Adipose tissue (tissue), 3 donors: ENCODE results near the gene CLSTN2. TPM values are rescaled to one million over a fixed set of nuclear protein-coding genes. Genes with fewer than 3 reads are reported as not detected.

Experiments used
- H3K27ac ChIP-seq: one replicate; pipeline ENCODE4 v1.5.1; 2013; ENCODE audit warnings: low read depth, low read length
- WGBS, 3 donors: extraction: QIAGEN DNeasy Blood & Tissue Kit; methylation state at CpG; one replicate each; pipeline ENCODE4 v1.1.7; 2013; 5-methylcytosine and 5-hydroxymethylcytosine counted together
- polyA plus RNA-seq, 3 donors: library from polyadenylated mRNA; stranded (reverse); fragments of 200-250 nt; gene quantifications; one replicate each; pipeline ENCODE4 v1.2.3, GENCODE V29; 2013
- donor health status: healthy with polysubstance abuse.
- donor health status: Bipolar disorder and iron deficiency.
- donor health status: healthy.

CLSTN2 gene
- polyA plus RNA-seq, 3 donors = 1.3 to 11.8 (median 5.6) TPM

- 88 to 92% (median 92%) methylated on average over 5 of the region's 5 CpGs for WGBS, 3 donors
- no peak overlapping the region for H3K27ac ChIP-seq
Observed at GRCh38 chr3:140311428-140311827, 376.4 kb downstream of the CLSTN2 start.

GRCh38 chr3:140315955-140316354 lies 381.0 kb downstream of the CLSTN2 start:
- no peak overlapping the region for H3K27ac ChIP-seq

- no peak overlapping the region for H3K27ac ChIP-seq
- 10 to 45% (median 39%) methylated on average over 1 of the region's 1 CpG for WGBS, 3 donors
Observed at GRCh38 chr3:140316466-140316865, 381.5 kb downstream of the CLSTN2 start.

GRCh38 chr3:140316868-140317400 lies 381.9 kb downstream of the CLSTN2 start:
- WGBS, 3 donors = 53 to 65% (median 62%) methylated on average over 2 of the region's 2 CpGs
- H3K27ac ChIP-seq = no peak overlapping the region

- 53 to 56% (median 54%) methylated on average over 2 of the region's 2 CpGs for WGBS, 3 donors
- H3K27ac ChIP-seq = no peak overlapping the region
Observed at GRCh38 chr3:140319739-140320138, 384.8 kb downstream of the CLSTN2 start.

GRCh38 chr3:140323561-140323960 lies 388.6 kb downstream of the CLSTN2 start:
- no peak overlapping the region for H3K27ac ChIP-seq
- 89 to 95% (median 95%) methylated on average over 1 of the region's 1 CpG for WGBS, 3 donors

- 11 to 35% (median 32%) methylated on average over 2 of the region's 2 CpGs for WGBS, 3 donors
- no peak overlapping the region for H3K27ac ChIP-seq
Observed at GRCh38 chr3:140332131-140332530, 397.1 kb downstream of the CLSTN2 start.

GRCh38 chr3:140334132-140334929 lies 399.3 kb downstream of the CLSTN2 start:
- 76 to 88% (median 77%) methylated on average over 5 of the region's 5 CpGs for WGBS, 3 donors
- H3K27ac ChIP-seq = no peak overlapping the region

GRCh38 chr3:140336465-140336864 lies 401.5 kb downstream of the CLSTN2 start:
- 65 to 90% (median 70%) methylated on average over 3 of the region's 3 CpGs for WGBS, 3 donors
- H3K27ac ChIP-seq = no peak overlapping the region

- WGBS, 3 donors = 80 to 88% (median 83%) methylated on average over 6 of the region's 6 CpGs
- H3K27ac ChIP-seq = no peak overlapping the region
Observed at GRCh38 chr3:140338916-140339315, 403.9 kb downstream of the CLSTN2 start.

GRCh38 chr3:140341203-140341602 lies 406.2 kb downstream of the CLSTN2 start:
- no peak overlapping the region for H3K27ac ChIP-seq
- WGBS, 3 donors = 34 to 46% (median 44%) methylated on average over 5 of the region's 5 CpGs

- no peak overlapping the region for H3K27ac ChIP-seq
- WGBS, 3 donors = 72 to 88% (median 82%) methylated on average over 5 of the region's 5 CpGs
Observed at GRCh38 chr3:140341817-140342403, 406.9 kb downstream of the CLSTN2 start.

- no peak overlapping the region for H3K27ac ChIP-seq
- WGBS, 3 donors = 64 to 83% (median 68%) methylated on average over 2 of the region's 2 CpGs
Observed at GRCh38 chr3:140342668-140343067, 407.7 kb downstream of the CLSTN2 start.

GRCh38 chr3:140343211-140344081 lies 408.5 kb downstream of the CLSTN2 start:
- 81 to 89% (median 83%) methylated on average over 8 of the region's 8 CpGs for whole genome bisulfite sequencing, 3 donors
- H3K27ac ChIP-seq = no peak overlapping the region

GRCh38 chr3:140344082-140344454 lies 409.1 kb downstream of the CLSTN2 start:
- 69 to 81% (median 79%) methylated on average over 5 of the region's 5 CpGs for WGBS, 3 donors

GRCh38 chr3:140344601-140345205 lies 409.7 kb downstream of the CLSTN2 start:
- 81 to 92% (median 84%) methylated on average over 5 of the region's 5 CpGs for WGBS, 3 donors
- H3K27ac ChIP-seq = no peak overlapping the region

More at GRCh38 chr3:140344082-140344454, 409.1 kb downstream of the CLSTN2 start:
- no peak overlapping the region for H3K27ac ChIP-seq

- no peak overlapping the region for H3K27ac ChIP-seq
Observed at GRCh38 chr3:140347151-140347550, 412.2 kb downstream of the CLSTN2 start.

GRCh38 chr3:140349938-140350337 lies 415.0 kb downstream of the CLSTN2 start:
- no peak overlapping the region for H3K27ac ChIP-seq
- WGBS, 3 donors = 45 to 70% (median 66%) methylated on average over 4 of the region's 4 CpGs
